Right lobe of liver (tissue), 4 donors: ENCODE measurements around the gene TAF7L.

Source experiments
- CTCF ChIP-seq, 4 donors: fragments of 200-600 bp in 3 of 4; fragments of 450-650 bp in 1 of 4; IDR thresholded peaks; one replicate each; pipeline versions ENCODE4 v1.5.1 to v1.8.0; 2016 to 2022; ENCODE audit warnings: antibody characterized with exemption in 4 of 4, mild to moderate bottlenecking in 2 of 4
- POLR2A ChIP-seq: fragments of 450-650 bp; IDR thresholded peaks from one replicate; pipeline ENCODE4 v1.6.1; 2017; ENCODE audit warnings: antibody characterized with exemption, mild to moderate bottlenecking
- donor health status: DM: no; HTN: no; CAD: no.
- donor health status: DM: no; HTN: no; CAD: no.
- donor health status: DM: no; HTN: yes; CAD: no.

- TF ChIP-seq POLR2A, result no peak
- TF ChIP-seq CTCF (IDR thresholded peaks at IDR 0.05), result no peak
These were observed 71.2 kb downstream of the TAF7L start for GRCh38 chrX:101219864-101220346.
